ENCODE results near the gene OSBPL5. TPM values are rescaled to one million over a fixed set of nuclear protein-coding genes. Genes with fewer than 3 reads are reported as not detected.
A peak's percentile ranks its signal among the peaks of the same experiment; 100 is the strongest.

OSBPL5 gene
- total and polyA plus RNA-seq, 2 of the 4 experiments (the other 2 are of a cell fraction): 14.9 to 22.3 TPM

GRCh38 chr11:3060436-3061025 lies 104.6 kb downstream of the OSBPL5 start:
- DNase-seq (no peak), ATAC-seq (ENCODE audit: low read depth) (no peak)
- TF ChIP-seq CTCF (conservative IDR thresholded peaks at IDR 0.05; ENCODE audit: low read depth, low read length) (no peak), POLR2A (IDR thresholded peaks at IDR 0.05; ENCODE audit: low read depth, low read length) (no peak), FOS (IDR thresholded peaks at IDR 0.05; ENCODE audit: low read depth, low read length) (no peak), MAZ (IDR thresholded peaks at IDR 0.05; ENCODE audit: borderline replicate concordance, low read depth, low read length) (no peak)
- Histone ChIP-seq H3K9ac (ENCODE audit: low read depth, low read length) (no peak overlapping the region), H3K4ac (ENCODE audit: low read depth, low read length) (no peak overlapping the region; the same call in 1 of the 2 replicates), H3K36me3 (ENCODE audit: control insufficient read depth, insufficient read depth, low read length) (no peaks in the 10 kb centered on the region), H3K56ac (ENCODE audit: extremely low read depth, insufficient read depth, low read length) (no peak overlapping the region), H2AFZ (replicated peaks; ENCODE audit: low read length, poor library complexity) (peak overlapping the region; percentile 58), H3K4me2 (ENCODE audit: low read depth, low read length) (no peak overlapping the region), H3K27me3 (ENCODE audit: control insufficient read depth, insufficient read depth, low read length) (no peaks in the 10 kb centered on the region), H4K91ac (ENCODE audit: insufficient read depth, low read depth, low read length) (no peak overlapping the region), H2BK120ac (ENCODE audit: low read depth, low read length) (no peak overlapping the region), H4K20me1 (ENCODE audit: insufficient read depth, low read length) (no peaks in the 10 kb centered on the region), H3K79me1 (ENCODE audit: low read depth in 1 of 2, low read length in 2 of 2) (peaks cover 0 to 19% of the 10 kb centered on the region in 2 experiments; a peak in 2 of 4 replicates), H4K5ac (ENCODE audit: low read depth, low read length) (no peak overlapping the region), H2BK15ac (ENCODE audit: low read depth, low read length) (no peak overlapping the region), H4K8ac (ENCODE audit: low read depth in 2 of 2, low read length in 2 of 2) (no peak overlapping the region), H3K4me1 (ENCODE audit: control insufficient read depth, insufficient read depth, low read length) (peaks cover 9% of the 10 kb centered on the region), H2BK5ac (ENCODE audit: low read depth, low read length, poor library complexity, severe bottlenecking) (no peak overlapping the region), H3K14ac (replicated peaks; ENCODE audit: low read depth, low read length) (no peak overlapping the region), H2AK9ac (replicated peaks; ENCODE audit: low read depth, low read length, poor library complexity) (no peak overlapping the region), H2BK20ac (ENCODE audit: low read depth, low read length) (no peak overlapping the region), H3K4me3 (ENCODE audit: insufficient read depth, low read depth, low read length) (no peak overlapping the region), H3K23ac (ENCODE audit: low read depth, low read length) (no peak overlapping the region), H3K9me3 (ENCODE audit: control insufficient read depth, insufficient read depth, low read length) (no peaks in the 10 kb centered on the region), H3K9me1 (ENCODE audit: insufficient read depth, low read length) (peaks cover 20% of the 10 kb centered on the region), H3K27ac (ENCODE audit: insufficient read depth, low read length) (no peak overlapping the region), H3K18ac (ENCODE audit: low read depth, low read length) (no peak overlapping the region), H2AK5ac (ENCODE audit: low read depth, low read length) (peak overlapping the region; percentile 59; the same call in 1 of the 2 replicates)
- in situ Hi-C loops (cut with MboI; ENCODE audit: low sequenced_read_pairs) (loop anchor here (25.0 kb wide), 1 partner anchor 352 kb away; no protein-coding TSS in a partner anchor), dilution Hi-C loops (cut with HindIII; ENCODE audit: low sequenced_read_pairs, unreplicated experiment) (no loop called here), intact Hi-C loops (cut with micrococcal nuclease) (no loop called here)
- CTCF ChIA-PET: no interaction called here
- no TSS peak for BruUV-seq (replicated peaks)
- 95% methylated on average over 6 of the region's 11 CpGs; no CpG with 5 or more reads in 1 of the 2 experiments for WGBS, 2 experiments (ENCODE audit: extremely low coverage in 2 of 2, insufficient read length in 1 of 2)
- POLR2A ChIA-PET (ENCODE audit: unreplicated experiment): no interaction called here

All from IMR-90 (cell line).